GM12878 (cell line): ENCODE measurements around the gene EPHA8. TPM values are rescaled to one million over a fixed set of nuclear protein-coding genes. Genes with fewer than 3 reads are reported as not detected.

ENCODE experiments used
- ATAC-seq: fragments of 200-7000 bp; cut with Tn5 transposase; 3 replicates; pipeline ENCODE4 v1.9.1; 2020; ENCODE audit warnings: mild to moderate bottlenecking, moderate library complexity
- BruUV-seq: library from RNA; stranded (reverse); fragments of 400-500 nt; replicated peaks from 2 replicates; lab custom pipeline; 2021; lab: Mats Ljungman, UMichigan
- CTCF ChIA-PET: fragments of 300-600 bp; sonication (Branson Sonifier 250); formaldehyde crosslinking; extraction: SDS; loops from one replicate; lab custom pipeline; 2021; ENCODE audit warnings: inconsistent platforms; lab: Yijun Ruan, JAX
- POLR2A ChIA-PET: fragments of 350-600 bp; formaldehyde crosslinking; extraction: SDS; loops from one replicate; lab custom pipeline; 2021; ENCODE audit warnings: inconsistent platforms; lab: Charles Lee
- RAD21 ChIA-PET: fragments of 300-600 bp; sonication (Branson Sonifier 250); formaldehyde crosslinking; loops from one replicate; lab custom pipeline; 2023; ENCODE audit warnings: antibody characterized with exemption; ENCODE audit not compliant: unreplicated experiment; lab: Charles Lee
- SMC1A ChIA-PET: fragments of 300-600 bp; sonication (Branson Sonifier 250); formaldehyde crosslinking; loops from one replicate; lab custom pipeline; 2023; ENCODE audit not compliant: unreplicated experiment, uncharacterized antibody; lab: Charles Lee
- DNase-seq: peaks from one replicate; pipeline ENCODE4 v3.0.0-alpha.2; 2011; ENCODE audit warnings: low read depth, low spot score
- FAIRE-seq: peaks from 3 replicates; lab custom pipeline; 2011; peaks lifted over from hg19 to GRCh38; lab: Jason Lieb, UNC
- H2AFZ ChIP-seq: 2 replicates; pipeline ENCODE4 v1.6.0; 2011; ENCODE audit warnings: low read depth, low read length, control low read depth; ENCODE audit not compliant: control insufficient read depth
- H3K27ac ChIP-seq: 2 replicates; pipeline ENCODE4 v1.5.1; 2011; ENCODE audit warnings: control low read depth; ENCODE audit not compliant: control insufficient read depth, insufficient read depth
- H3K27me3 ChIP-seq, 2 experiments: replicated peaks in 1 of 2; 2 replicates each; pipeline versions ENCODE4 v1.6.0 to v1.6.1; 2011; ENCODE audit warnings: low read length in 1 of 2; ENCODE audit not compliant: control insufficient read depth in 2 of 2, insufficient read depth in 2 of 2
- H3K36me3 ChIP-seq, 2 experiments: 2 replicates each; pipeline ENCODE4 v1.5.1; 2011; ENCODE audit warnings: low read length in 1 of 2; ENCODE audit not compliant: control insufficient read depth in 2 of 2, insufficient read depth in 2 of 2
- H3K4me1 ChIP-seq: 2 replicates; pipeline ENCODE4 v1.6.1; 2011; ENCODE audit warnings: mild to moderate bottlenecking, low read length, moderate library complexity, mixed read lengths; ENCODE audit not compliant: control insufficient read depth, insufficient read depth
- H3K4me2 ChIP-seq: 2 replicates; pipeline ENCODE4 v1.6.0; 2011; ENCODE audit warnings: control low read depth; ENCODE audit not compliant: control insufficient read depth, insufficient read depth
- H3K4me3 ChIP-seq: fragments of 200-600 bp; sonication (generic); 2 replicates; pipeline ENCODE4 v1.5.1; 2016
- H3K79me2 ChIP-seq: 2 replicates; pipeline ENCODE4 v1.6.0; 2011; ENCODE audit warnings: low read length; ENCODE audit not compliant: control insufficient read depth, insufficient read depth
- H3K9ac ChIP-seq: 2 replicates; pipeline ENCODE4 v1.8.0; 2011; ENCODE audit warnings: low read length, control low read depth, mixed read lengths; ENCODE audit not compliant: control insufficient read depth, insufficient read depth
- H3K9me3 ChIP-seq: replicated peaks from 3 replicates; pipeline ENCODE4 v1.5.1; 2011; ENCODE audit warnings: mild to moderate bottlenecking, low read length; ENCODE audit not compliant: control insufficient read depth, insufficient read depth
- H4K20me1 ChIP-seq: 2 replicates; pipeline ENCODE4 v1.6.0; 2011; ENCODE audit not compliant: control insufficient read depth, insufficient read depth
- ATF3 ChIP-seq: IDR thresholded peaks from 2 replicates; pipeline ENCODE4 v1.6.1; 2011; ENCODE audit warnings: low read depth, mild to moderate bottlenecking, low read length, moderate library complexity, borderline replicate concordance; ENCODE audit errors: extremely low read depth
- BACH1 ChIP-seq: fragments of 450-650 bp; IDR thresholded peaks from 2 replicates; pipeline ENCODE4 v1.6.1; 2017; ENCODE audit warnings: mild to moderate bottlenecking, borderline replicate concordance
- ETV6 ChIP-seq, 2 experiments: fragments of 450-650 bp in 1 of 2; IDR thresholded peaks in 1 of 2; conservative IDR thresholded peaks in 1 of 2; 2 replicates each; pipeline ENCODE4 v1.6.1; 2014; ENCODE audit warnings: antibody characterized with exemption in 1 of 2, borderline replicate concordance in 1 of 2, low read depth in 1 of 2, mild to moderate bottlenecking in 1 of 2, moderate library complexity in 1 of 2
- HDAC6 ChIP-seq: fragments of 200-600 bp; sonication (generic); IDR thresholded peaks from one replicate; pipeline ENCODE4 v1.8.0; 2017; ENCODE audit warnings: antibody characterized with exemption; ENCODE audit not compliant: unreplicated experiment
- KLF5 ChIP-seq: fragments of 450-650 bp; IDR thresholded peaks from 2 replicates; pipeline ENCODE4 v1.6.1; 2014; ENCODE audit warnings: mild to moderate bottlenecking; ENCODE audit not compliant: partially characterized antibody
- MTA2 ChIP-seq: fragments of 450-650 bp; IDR thresholded peaks from 2 replicates; pipeline ENCODE4 v1.6.1; 2016; ENCODE audit warnings: low read depth, mild to moderate bottlenecking, moderate library complexity
- PAX5 ChIP-seq: IDR thresholded peaks from 2 replicates; pipeline ENCODE4 v1.6.1; 2011; ENCODE audit warnings: low read depth, low read length, borderline replicate concordance
- PAX8 ChIP-seq: fragments of 450-650 bp; IDR thresholded peaks from 2 replicates; pipeline ENCODE4 v1.6.1; 2017; ENCODE audit warnings: mild to moderate bottlenecking, moderate library complexity
- SPI1 ChIP-seq: IDR thresholded peaks from 2 replicates; pipeline ENCODE4 v1.6.1; 2011; ENCODE audit warnings: low read depth, mild to moderate bottlenecking, low read length, moderate library complexity, borderline replicate concordance; ENCODE audit not compliant: insufficient read depth
- TBL1XR1 ChIP-seq: IDR thresholded peaks from 2 replicates; pipeline ENCODE4 v1.6.1; 2012; ENCODE audit warnings: low read depth, low read length, improper control_type of control experiment
- ZNF592 ChIP-seq: fragments of 450-650 bp; IDR thresholded peaks from 2 replicates; pipeline ENCODE4 v1.6.1; 2017; ENCODE audit warnings: mild to moderate bottlenecking, moderate library complexity
- WGBS: methylation state at CpG from one replicate; pipeline ENCODE4 v1.1.6; 2016; ENCODE audit warnings: low lambda C conversion rate; ENCODE audit not compliant: insufficient replicate concordance, insufficient coverage; ENCODE audit errors: missing lambda C conversion rate; 5-methylcytosine and 5-hydroxymethylcytosine counted together
- in situ Hi-C: fragments of 300-500 bp; cut with MboI; formaldehyde crosslinking; loops from 9 replicates; pipeline ENCODE4 v1.14.3; 2018; ENCODE audit warnings: mixed read lengths
- intact Hi-C: fragments of 100-400 bp; cut with micrococcal nuclease; formaldehyde crosslinking; loops from one replicate; pipeline ENCODE4 v1.14.2; 2022; ENCODE audit not compliant: unreplicated experiment
- polyA plus RNA-seq, 11 experiments: library from polyadenylated mRNA; depleted of rRNA in 4 of 11; unstranded in 6 of 11; stranded (reverse) in 5 of 11; fragments of >200 nt; fragmentation: Nextera tagmentation in 4 of 11; fragmentation: Illumina TruSeq in 1 of 11; extraction: Ambion mirVana in 4 of 11; extraction: Trizol in 1 of 11; gene quantifications; 1 replicate in 1 of 11; 2 replicates in 10 of 11; pipeline versions ENCODE4 v1.2.1 to v1.2.3, GENCODE V29; 2011 to 2016; ENCODE audit warnings: inconsistent platforms in 2 of 11, missing spikeins in 2 of 11, low read depth in 1 of 11
- total RNA-seq, 4 experiments: library from RNA; depleted of rRNA in 3 of 4; stranded (reverse); fragments of >200 nt in 3 of 4; fragmentation: Illumina TruSeq in 1 of 4; extraction: Trizol in 1 of 4; gene quantifications; 2 replicates each; pipeline versions ENCODE4 v1.2.1 to v1.2.3, GENCODE V29; 2013 to 2021

EPHA8 gene
- total and polyA plus RNA-seq, 10 of the 15 experiments (the other 5 are each of a cell fraction or from before 2014, with no cell fraction given), result not detected

GRCh38 chr1:22579541-22580155 is 16.4 kb downstream of the EPHA8 start:
- no peaks in the 10 kb centered on the region; a peak in 1 of 4 replicates for H3K27me3 ChIP-seq
- no peak for ATAC-seq
- ChIA-PET SMC1A (no interaction called here), RAD21 (no interaction called here), POLR2A (no interaction called here), CTCF (no interaction called here)
- 72% methylated on average over 7 of the region's 7 CpGs for WGBS
- H3K4me3 ChIP-seq, result no peak overlapping the region
- no peaks in the 10 kb centered on the region for H4K20me1 ChIP-seq
- in situ Hi-C loops, result no loop called here
- no peak for DNase-seq
- intact Hi-C loops, result no loop called here
- no peaks in the 10 kb centered on the region for H3K79me2 ChIP-seq
- TF ChIP-seq SPI1, result no peak
- TF ChIP-seq BACH1, result no peak
- TF ChIP-seq ZNF592, result no peak
- no peak for TF ChIP-seq PAX5
- no peak for TF ChIP-seq MTA2
- TF ChIP-seq KLF5, result no peak
- no peak for TF ChIP-seq TBL1XR1
- no peak for TF ChIP-seq PAX8
- TF ChIP-seq HDAC6, result no peak
- no peak for TF ChIP-seq ETV6 (conservative IDR thresholded peaks at IDR 0.05 in 1 of 2, IDR thresholded peaks at IDR 0.05 in 1 of 2; ENCODE audit: borderline replicate concordance in 1 of 2, low read depth in 1 of 2)
- TF ChIP-seq ATF3, result no peak
- TF ChIP-seq, all 136 proteins: peak for 0
- no peak overlapping the region for H2AFZ ChIP-seq
- no peak for FAIRE-seq
- BruUV-seq, result no TSS peak
- no peak overlapping the region for H3K27ac ChIP-seq
- H3K9ac ChIP-seq, result no peak overlapping the region
- no peaks in the 10 kb centered on the region for H3K36me3 ChIP-seq
- H3K9me3 ChIP-seq, result peaks cover 2% of the 10 kb centered on the region; the same call in 1 of the 3 replicates
- no peak overlapping the region for H3K4me2 ChIP-seq
- H3K4me1 ChIP-seq, result no peaks in the 10 kb centered on the region
